Measurements from ENCODE around the gene EPOP. TPM values are rescaled to one million over a fixed set of nuclear protein-coding genes. Genes with fewer than 3 reads are reported as not detected.

Gene EPOP
- total RNA-seq: 3.8 and 6.0 TPM in 2 replicates

DNA sequence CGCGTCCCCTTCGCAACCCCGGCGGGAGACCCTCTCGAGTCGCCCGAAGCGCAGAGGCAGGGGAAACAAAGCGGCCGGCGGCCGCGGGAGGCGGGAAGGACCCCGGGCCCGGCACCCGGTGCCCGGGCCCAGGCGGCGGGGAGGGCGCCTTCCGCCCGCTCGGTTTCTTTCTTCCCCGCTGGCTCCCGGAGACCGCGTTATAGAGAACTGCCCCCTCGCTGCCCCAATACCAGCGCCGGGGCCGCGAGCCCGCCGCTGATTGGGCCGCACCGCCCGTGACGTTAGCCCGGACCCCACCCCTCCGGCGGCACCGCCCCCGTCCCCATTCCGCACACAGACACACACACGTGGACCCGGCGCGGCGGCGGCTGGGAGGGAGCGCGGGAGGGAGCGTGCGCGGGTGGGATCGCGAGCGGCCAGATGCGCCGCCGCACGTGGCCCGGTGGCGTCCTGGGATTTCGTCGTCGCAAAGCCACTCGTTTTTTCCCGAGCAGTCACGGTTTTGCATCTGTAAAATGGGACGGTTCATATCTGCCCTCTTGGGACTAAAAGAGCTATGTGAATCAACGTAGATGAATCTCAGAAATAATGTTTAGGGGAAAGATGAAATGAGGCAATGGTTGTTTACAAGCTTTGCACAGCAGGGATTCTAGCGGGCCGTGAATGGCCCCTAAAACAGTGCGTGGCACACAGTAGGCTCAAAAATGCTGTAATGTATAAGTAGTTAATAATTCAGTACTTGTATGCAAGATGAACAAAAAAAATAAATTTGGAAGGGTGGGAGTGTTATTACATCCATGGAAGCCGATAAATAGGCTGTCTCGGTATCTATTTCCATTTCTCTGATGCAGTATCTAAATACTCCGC is at the start of gene EPOP:
EPOP (minus strand) TSS at position 209 of the 867 bp plus-strand sequence. CDS start 462 bp downstream, outside the sequence.

GRCh38 chr17:38704606-38705522 is 30.1 kb upstream of the EPOP start, which contains the start of gene MLLT6:
Gene MLLT6 (plus strand): TSS chr17:38705273. CDS start chr17:38705633, 360 bp downstream.

Other genes starting within 250 kb of the EPOP start
- gene ARHGAP23, start 246.5 kb downstream of the EPOP start, total RNA-seq: 21.9 and 40.7 TPM in 2 replicates
- gene SRCIN1, start 69.0 kb downstream of the EPOP start, total RNA-seq: 0.24 and 1.7 TPM in 2 replicates
- 13.6 and 15.9 TPM in 2 replicates for gene MLLT6, start 30.3 kb upstream of the EPOP start, total RNA-seq
- gene CISD3, start 55.4 kb upstream of the EPOP start, total RNA-seq: 2.8 and 4.8 TPM in 2 replicates
- 1.4 and 4.0 TPM in 2 replicates for gene PCGF2, start 73.4 kb upstream of the EPOP start, total RNA-seq
- gene PSMB3, start 77.8 kb upstream of the EPOP start, total RNA-seq: 181 and 296 TPM in 2 replicates
- 32.0 and 38.8 TPM in 2 replicates for gene PIP4K2B, start 124.6 kb upstream of the EPOP start, total RNA-seq
- gene CWC25, start 150.4 kb upstream of the EPOP start, total RNA-seq: 7.5 TPM in 2 replicates
- gene RPL23, start 178.8 kb upstream of the EPOP start, total RNA-seq: 1,911 and 1,953 TPM in 2 replicates
- 47.1 and 89.9 TPM in 2 replicates for gene LASP1, start 195.1 kb upstream of the EPOP start, total RNA-seq